HEK293 (cell line): ENCODE results near the gene SEC63.

Experiments
- CTCF ChIA-PET: fragments of 350-600 bp; formaldehyde crosslinking; extraction: SDS; loops from one replicate; lab custom pipeline; 2021; ENCODE audit warnings: antibody characterized with exemption; lab: Yijun Ruan, JAX
- POLR2A ChIA-PET: fragments of 300-600 bp; formaldehyde crosslinking; extraction: SDS; loops from one replicate; lab custom pipeline; 2020; ENCODE audit warnings: antibody characterized with exemption, inconsistent platforms; lab: Yijun Ruan, JAX
- H3K27ac ChIP-seq: fragments of 200-500 bp; sonication (Bioruptor generic); 2 replicates; pipeline ENCODE4 v1.5.1; 2014; ENCODE audit warnings: low read depth, low read length, control low read depth, inconsistent platforms; ENCODE audit errors: extremely low read depth
- H3K36me3 ChIP-seq, 2 experiments: fragments of 200-500 bp in 1 of 2; sonication (Bioruptor generic) in 1 of 2; 1 replicate in 1 of 2; 2 replicates in 1 of 2; pipeline ENCODE4 v1.5.1; 2014 to 2017; ENCODE audit warnings: inconsistent platforms in 2 of 2, low read length in 2 of 2; ENCODE audit not compliant: control insufficient read depth in 2 of 2, insufficient read depth in 1 of 2
- H3K4me1 ChIP-seq: fragments of 200-500 bp; sonication (Bioruptor generic); 2 replicates; pipeline ENCODE4 v1.5.1; 2014; ENCODE audit warnings: mild to moderate bottlenecking, low read length, inconsistent platforms; ENCODE audit not compliant: control insufficient read depth, insufficient read depth
- H3K4me3 ChIP-seq: 2 replicates; pipeline ENCODE4 v1.5.1; 2011; ENCODE audit warnings: low read depth, mild to moderate bottlenecking, control low read depth, low read length, moderate library complexity
- H3K9me3 ChIP-seq: fragments of 200-500 bp; sonication (Bioruptor generic); 2 replicates; pipeline ENCODE4 v1.5.1; 2014; ENCODE audit warnings: low read depth, low read length, inconsistent platforms; ENCODE audit not compliant: control insufficient read depth, insufficient read depth
- GLIS2 ChIP-seq: fragments of 450-650 bp; formaldehyde crosslinking; IDR thresholded peaks from 2 replicates; pipeline ENCODE4 v1.5.1; 2016; ENCODE audit warnings: missing biosample characterization, missing genetic modification characterization
- KLF8 ChIP-seq: fragments of 450-650 bp; formaldehyde crosslinking; IDR thresholded peaks from 2 replicates; pipeline ENCODE4 v1.5.1; 2016; ENCODE audit warnings: missing biosample characterization, missing genetic modification characterization
- REPIN1 ChIP-seq: fragments of 450-650 bp; formaldehyde crosslinking; IDR thresholded peaks from 2 replicates; pipeline ENCODE4 v1.5.1; 2017; ENCODE audit warnings: missing biosample characterization, missing genetic modification characterization, low read depth
- SP2 ChIP-seq: fragments of 450-650 bp; formaldehyde crosslinking; IDR thresholded peaks from 2 replicates; pipeline ENCODE4 v1.5.1; 2016; ENCODE audit warnings: missing biosample characterization, missing genetic modification characterization
- ZBTB1 ChIP-seq: fragments of 450-650 bp; formaldehyde crosslinking; IDR thresholded peaks from 2 replicates; pipeline ENCODE4 v1.5.1; 2016; ENCODE audit warnings: missing biosample characterization, missing genetic modification characterization
- ZFP37 ChIP-seq: fragments of 450-650 bp; formaldehyde crosslinking; IDR thresholded peaks from 2 replicates; pipeline ENCODE4 v1.5.1; 2016; ENCODE audit warnings: missing biosample characterization, missing genetic modification characterization
- ZIC2 ChIP-seq: fragments of 450-650 bp; formaldehyde crosslinking; IDR thresholded peaks from 2 replicates; pipeline ENCODE4 v1.5.1; 2016; ENCODE audit warnings: missing biosample characterization, missing genetic modification characterization
- ZNF132 ChIP-seq: fragments of 450-650 bp; formaldehyde crosslinking; IDR thresholded peaks from 2 replicates; pipeline ENCODE4 v1.5.1; 2017; ENCODE audit warnings: missing biosample characterization, missing genetic modification characterization, borderline replicate concordance
- ZNF16 ChIP-seq: fragments of 450-650 bp; formaldehyde crosslinking; IDR thresholded peaks from 2 replicates; pipeline ENCODE4 v1.5.1; 2016; ENCODE audit warnings: low read depth, missing biosample characterization, missing genetic modification characterization
- ZNF19 ChIP-seq: fragments of 450-650 bp; formaldehyde crosslinking; IDR thresholded peaks from 2 replicates; pipeline ENCODE4; 2016; ENCODE audit warnings: missing biosample characterization, missing genetic modification characterization, low read depth
- ZNF214 ChIP-seq: fragments of 450-650 bp; formaldehyde crosslinking; IDR thresholded peaks from 2 replicates; pipeline ENCODE4 v1.5.1; 2017; ENCODE audit warnings: missing biosample characterization, mild to moderate bottlenecking, missing genetic modification characterization, borderline replicate concordance
- ZNF23 ChIP-seq: fragments of 450-650 bp; formaldehyde crosslinking; IDR thresholded peaks from 2 replicates; pipeline ENCODE4 v1.5.1; 2016; ENCODE audit warnings: missing biosample characterization, missing genetic modification characterization, borderline replicate concordance
- ZNF248 ChIP-seq: fragments of 450-650 bp; formaldehyde crosslinking; IDR thresholded peaks from 2 replicates; pipeline ENCODE4 v1.5.1; 2017; ENCODE audit warnings: missing biosample characterization, missing genetic modification characterization
- ZNF37A ChIP-seq: fragments of 450-650 bp; IDR thresholded peaks from 2 replicates; pipeline ENCODE4 v1.5.1; 2018; ENCODE audit warnings: missing biosample characterization, missing genetic modification characterization
- ZNF426 ChIP-seq: fragments of 450-650 bp; formaldehyde crosslinking; IDR thresholded peaks from 2 replicates; pipeline ENCODE4 v1.5.1; 2017; ENCODE audit warnings: missing biosample characterization, missing genetic modification characterization, mild to moderate bottlenecking, inconsistent platforms, moderate library complexity
- ZNF501 ChIP-seq: fragments of 450-650 bp; formaldehyde crosslinking; IDR thresholded peaks from 2 replicates; pipeline ENCODE4 v1.5.1; 2016; ENCODE audit warnings: missing biosample characterization, missing genetic modification characterization
- ZNF785 ChIP-seq: fragments of 450-650 bp; formaldehyde crosslinking; IDR thresholded peaks from 2 replicates; pipeline ENCODE4 v1.5.1; 2016; ENCODE audit warnings: missing biosample characterization, missing genetic modification characterization
- ZNF791 ChIP-seq: fragments of 450-650 bp; formaldehyde crosslinking; IDR thresholded peaks from 2 replicates; pipeline ENCODE4 v1.5.1; 2016; ENCODE audit warnings: missing biosample characterization, missing genetic modification characterization
- ZSCAN5A ChIP-seq: fragments of 450-650 bp; formaldehyde crosslinking; IDR thresholded peaks from 2 replicates; pipeline ENCODE4 v1.5.1; 2016; ENCODE audit warnings: missing biosample characterization, missing genetic modification characterization
- TF ChIP-seq, protein P1 (sequence below): fragments of 450-650 bp; formaldehyde crosslinking; IDR thresholded peaks from 2 replicates; pipeline ENCODE4 v1.5.1; 2016; ENCODE audit warnings: missing biosample characterization, missing genetic modification characterization

SEC63 gene

DNA sequence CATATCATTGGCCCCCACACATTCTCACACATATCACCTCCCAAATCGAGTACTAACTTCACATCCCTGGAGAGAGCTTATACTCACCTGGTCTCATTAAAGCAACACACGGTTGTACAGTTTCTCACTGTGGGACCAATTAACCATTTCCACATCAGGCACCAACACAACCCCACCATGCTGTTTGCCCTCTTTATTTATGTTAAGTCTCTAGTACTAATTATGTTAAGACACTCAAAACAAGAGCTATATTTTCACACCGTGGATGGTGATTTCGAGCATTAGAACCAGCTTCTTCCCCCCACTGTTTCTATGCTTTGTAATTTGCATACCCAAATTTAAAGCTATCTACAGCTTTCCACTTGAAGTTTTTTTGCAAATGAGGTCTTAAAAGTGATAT, 140.2 kb downstream of the SEC63 start:
- Histone ChIP-seq H3K4me3 (no peak overlapping the region), H3K36me3 (no peaks in the 10 kb centered on the region), H3K27ac (no peak overlapping the region), H3K4me1 (peaks cover 11% of the 10 kb centered on the region), H3K9me3 (no peaks in the 10 kb centered on the region)
- POLR2A ChIA-PET, result no interaction called here
- CTCF ChIA-PET, result interaction anchor here (0.7 to 2.0 kb wide), 4 partner anchors 28 to 118 kb away, joined by 3 to 11 read pairs (median 4); no protein-coding TSS in a partner anchor
- TF ChIP-seq REPIN1 (tag by site-specific recombination) (no peak), ZNF132 (no peak), ZBTB1 (no peak), ZIC2 (tag by site-specific recombination) (no peak), ZNF791 (tag by site-specific recombination) (no peak), SP2 (tag by site-specific recombination) (no peak), ZFP37 (no peak), ZNF23 (no peak), ZNF214 (tag by site-specific recombination) (no peak), ZNF37A (tag by site-specific recombination) (no peak), ZNF16 (tag by site-specific recombination) (no peak), GLIS2 (tag by site-specific recombination) (no peak), KLF8 (tag by site-specific recombination) (no peak), ZNF248 (no peak), ZNF785 (tag by site-specific recombination) (no peak), ZSCAN5A (tag by site-specific recombination) (no peak), ZNF426 (tag by site-specific recombination) (no peak), ZNF501 (tag by site-specific recombination) (no peak), ZNF19 (tag by site-specific recombination) (no peak)
- TF ChIP-seq, protein P1, sequence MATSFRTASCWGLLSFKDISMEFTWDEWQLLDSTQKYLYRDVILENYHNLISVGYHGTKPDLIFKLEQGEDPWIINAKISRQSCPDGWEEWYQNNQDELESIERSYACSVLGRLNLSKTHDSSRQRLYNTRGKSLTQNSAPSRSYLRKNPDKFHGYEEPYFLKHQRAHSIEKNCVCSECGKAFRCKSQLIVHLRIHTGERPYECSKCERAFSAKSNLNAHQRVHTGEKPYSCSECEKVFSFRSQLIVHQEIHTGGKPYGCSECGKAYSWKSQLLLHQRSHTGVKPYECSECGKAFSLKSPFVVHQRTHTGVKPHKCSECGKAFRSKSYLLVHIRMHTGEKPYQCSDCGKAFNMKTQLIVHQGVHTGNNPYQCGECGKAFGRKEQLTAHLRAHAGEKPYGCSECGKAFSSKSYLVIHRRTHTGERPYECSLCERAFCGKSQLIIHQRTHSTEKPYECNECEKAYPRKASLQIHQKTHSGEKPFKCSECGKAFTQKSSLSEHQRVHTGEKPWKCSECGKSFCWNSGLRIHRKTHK (tag by site-specific recombination), result no peak
